ENCODE results near the gene RAB7A.
"Not testable (repeated sequence)": the region's sequence is repeated elsewhere in the genome, so short reads cannot be mapped to it uniquely, and the experiment has no call there.

Gene RAB7A

GRCh38 chr3:128749561-128749960 is 23.6 kb downstream of the RAB7A start:
- not testable (repeated sequence) for DNase-seq (ENCODE audit: low read depth in 2 of 2)

GRCh38 chr3:128753715-128754114 is 27.7 kb downstream of the RAB7A start:
- DNase-seq (ENCODE audit: low read depth in 2 of 2), result no peak

- DNase-seq (ENCODE audit: low read depth in 2 of 2), result no peak
These were observed 34.1 kb downstream of the RAB7A start for GRCh38 chr3:128760042-128760441.

- no peak for DNase-seq (ENCODE audit: low read depth in 2 of 2)
These were observed 34.9 kb downstream of the RAB7A start for GRCh38 chr3:128760881-128761280.

- no peak for DNase-seq (ENCODE audit: low read depth in 2 of 2)
These were observed 35.4 kb downstream of the RAB7A start for GRCh38 chr3:128761392-128761791.

GRCh38 chr3:128763967-128764366 is 38.0 kb downstream of the RAB7A start:
- no peak for DNase-seq (ENCODE audit: low read depth in 2 of 2)

GRCh38 chr3:128764863-128765262 is 38.9 kb downstream of the RAB7A start:
- no peak for DNase-seq (ENCODE audit: low read depth in 2 of 2)

- no peak for DNase-seq (ENCODE audit: low read depth in 2 of 2)
These were observed 41.2 kb downstream of the RAB7A start for GRCh38 chr3:128767094-128767750.

- DNase-seq (ENCODE audit: low read depth in 2 of 2), result no peak
These were observed 42.5 kb downstream of the RAB7A start for GRCh38 chr3:128768471-128768870.

- DNase-seq (ENCODE audit: low read depth in 2 of 2), result no peak
These were observed 44.4 kb downstream of the RAB7A start for GRCh38 chr3:128770387-128770786.

GRCh38 chr3:128773189-128773588 is 47.2 kb downstream of the RAB7A start:
- DNase-seq (ENCODE audit: low read depth in 2 of 2), result not testable (repeated sequence)

GRCh38 chr3:128773592-128773991 is 47.6 kb downstream of the RAB7A start:
- DNase-seq (ENCODE audit: low read depth in 2 of 2), result not testable (repeated sequence)

GRCh38 chr3:128775241-128775640 is 49.3 kb downstream of the RAB7A start:
- DNase-seq (ENCODE audit: low read depth in 2 of 2), result no peak

GRCh38 chr3:128775906-128776542 is 50.0 kb downstream of the RAB7A start:
- no peak for DNase-seq (ENCODE audit: low read depth in 2 of 2)

- no peak for DNase-seq (ENCODE audit: low read depth in 2 of 2)
These were observed 54.3 kb downstream of the RAB7A start for GRCh38 chr3:128780101-128780837.

- DNase-seq (ENCODE audit: low read depth in 2 of 2), result no peak
These were observed 55.2 kb downstream of the RAB7A start for GRCh38 chr3:128781164-128781563.

- DNase-seq (ENCODE audit: low read depth in 2 of 2), result no peak
These were observed 56.5 kb downstream of the RAB7A start for GRCh38 chr3:128782282-128783146.

GRCh38 chr3:128783774-128784173 is 57.8 kb downstream of the RAB7A start:
- DNase-seq (ENCODE audit: low read depth in 2 of 2), result no peak

- peak; percentile 21 to 34 for DNase-seq (ENCODE audit: low read depth in 2 of 2)
These were observed 58.2 kb downstream of the RAB7A start for GRCh38 chr3:128784232-128784631.

- DNase-seq (ENCODE audit: low read depth in 2 of 2), result no peak
These were observed 58.9 kb downstream of the RAB7A start for GRCh38 chr3:128784843-128785242.

GRCh38 chr3:128786434-128787020 is 60.5 kb downstream of the RAB7A start:
- no peak for DNase-seq (ENCODE audit: low read depth in 2 of 2)
